Skeletal muscle tissue (tissue), 4 donors: ENCODE data around the gene CALHM6. TPM values are rescaled to one million over a fixed set of nuclear protein-coding genes. Genes with fewer than 3 reads are reported as not detected.
"Not testable (repeated sequence)": the region's sequence is repeated elsewhere in the genome, so short reads cannot be mapped to it uniquely, and the experiment has no call there.

Source experiments
- H3K27ac ChIP-seq: one replicate; pipeline ENCODE4 v1.7.0; 2013; ENCODE audit warnings: mild to moderate bottlenecking, low read depth, low read length, inconsistent platforms
- H3K27me3 ChIP-seq, 3 donors: one replicate each; pipeline ENCODE4 v1.7.0; 2013; ENCODE audit warnings: low read length in 3 of 3; ENCODE audit not compliant: control insufficient read depth in 3 of 3, insufficient read depth in 3 of 3
- H3K36me3 ChIP-seq, 3 donors: one replicate each; pipeline ENCODE4 v1.7.0; 2013; ENCODE audit warnings: low read length in 3 of 3; ENCODE audit not compliant: control insufficient read depth in 3 of 3, insufficient read depth in 3 of 3
- H3K4me1 ChIP-seq, 3 donors: one replicate each; pipeline ENCODE4 v1.7.0; 2013; ENCODE audit warnings: low read length in 3 of 3, mild to moderate bottlenecking in 3 of 3; ENCODE audit not compliant: control insufficient read depth in 3 of 3, insufficient read depth in 3 of 3
- H3K4me3 ChIP-seq, 3 donors: one replicate each; pipeline ENCODE4 v1.7.0; 2013; ENCODE audit warnings: low read length in 3 of 3
- H3K9ac ChIP-seq, 3 donors: one replicate each; pipeline ENCODE4 v1.7.0; 2013; ENCODE audit warnings: low read length in 3 of 3, mild to moderate bottlenecking in 3 of 3, moderate library complexity in 2 of 3, low read depth in 1 of 3
- H3K9me3 ChIP-seq, 3 donors: one replicate each; pipeline ENCODE4 v1.7.0; 2013; ENCODE audit warnings: low read length in 3 of 3; ENCODE audit not compliant: control insufficient read depth in 3 of 3
- total RNA-seq: library from RNA; depleted of rRNA; stranded (reverse); fragments of >200 nt; gene quantifications from one replicate; pipeline ENCODE4 v1.2.3, GENCODE V29; 2014
- donor health status: Osteomylitis.

Gene CALHM6
- total RNA-seq, 1 donor from 2014 or later: 8.9 TPM

DNA sequence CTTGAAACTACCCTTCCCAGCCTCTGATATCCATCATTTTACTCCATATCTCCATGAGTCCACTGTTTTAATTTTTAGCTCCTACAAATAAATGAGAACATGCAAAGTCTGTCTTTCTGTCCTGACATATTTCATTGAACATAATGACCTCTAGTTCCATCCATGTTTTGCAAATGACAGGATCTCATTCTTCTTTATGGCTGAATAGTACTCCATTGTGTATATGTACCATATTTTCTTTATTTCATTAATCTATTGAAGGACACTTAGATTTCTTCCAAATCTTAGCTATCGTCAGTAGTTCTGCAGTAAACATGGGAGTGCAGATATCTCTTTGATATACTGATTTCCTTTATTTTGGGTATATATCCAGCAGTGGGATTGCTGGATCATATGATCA, 34.0 kb downstream of the CALHM6 start:
- H3K9ac ChIP-seq, H3K27me3 ChIP-seq, H3K4me3 ChIP-seq, H3K9me3 ChIP-seq, H3K36me3 ChIP-seq, H3K27ac ChIP-seq, H3K4me1 ChIP-seq: not testable (repeated sequence)

DNA sequence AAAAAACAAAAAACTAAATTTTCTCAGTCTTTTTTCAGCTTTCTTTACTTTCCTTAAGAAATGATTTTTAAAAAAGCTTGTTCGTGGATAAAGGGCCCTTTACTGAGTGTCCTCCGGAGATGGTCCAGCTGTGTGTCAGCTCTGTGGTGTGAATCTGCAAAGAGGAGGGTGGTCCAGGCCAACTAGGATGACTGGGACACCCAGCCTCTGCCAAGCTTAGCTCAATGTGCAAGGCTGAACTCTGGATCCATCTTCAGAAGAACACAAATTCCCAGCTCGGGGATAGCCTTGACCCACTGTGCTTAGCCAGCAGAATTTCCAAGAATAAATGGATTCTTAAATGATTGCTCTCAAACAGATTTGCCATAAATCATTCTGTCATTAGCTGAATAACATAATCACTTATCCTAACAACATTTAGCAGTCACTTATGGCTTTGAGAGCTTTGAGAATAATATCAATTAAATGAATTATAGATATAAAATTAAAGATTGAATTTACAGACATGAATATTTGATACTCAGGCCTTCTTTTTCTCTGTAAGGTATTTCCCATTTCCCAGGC, 36.0 kb downstream of the CALHM6 start:
- Histone ChIP-seq H3K36me3 (no peaks in the 10 kb centered on the region), H3K9me3 (no peaks in the 10 kb centered on the region), H3K27me3 (peaks cover 0 to 3% (median 0%) of the 10 kb centered on the region in 3 donors), H3K27ac (no peak overlapping the region), H3K4me3 (no peak overlapping the region), H3K9ac (no peak overlapping the region), H3K4me1 (no peaks in the 10 kb centered on the region)

DNA sequence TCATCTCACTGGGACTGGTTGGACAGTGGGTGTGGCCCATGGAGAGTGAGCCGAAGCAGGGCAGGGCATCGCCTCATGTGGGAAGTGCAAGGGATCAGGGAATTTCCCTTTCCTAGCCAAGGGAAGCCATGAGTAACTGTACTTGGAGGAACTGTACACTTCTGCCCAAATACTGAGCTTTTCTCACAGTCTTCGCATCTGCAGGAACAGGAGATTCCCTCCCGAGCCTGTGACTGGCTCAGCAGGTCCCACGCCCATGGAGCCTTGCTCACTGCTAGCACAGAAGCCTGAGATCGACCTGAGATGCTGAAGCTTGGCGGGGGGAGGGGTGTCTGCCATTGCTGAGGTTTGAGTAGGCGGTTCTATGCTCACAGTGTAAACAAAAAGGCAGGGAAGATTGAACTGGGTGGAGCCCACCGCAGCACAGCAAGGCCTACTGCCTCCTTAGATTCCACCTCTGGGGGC, 39.8 kb downstream of the CALHM6 start:
- no peaks in the 10 kb centered on the region for H3K9me3 ChIP-seq
- no peaks in the 10 kb centered on the region for H3K4me1 ChIP-seq
- H3K27ac ChIP-seq: no peak overlapping the region
- H3K4me3 ChIP-seq: no peak overlapping the region
- no peak overlapping the region for H3K9ac ChIP-seq
- no peaks in the 10 kb centered on the region for H3K36me3 ChIP-seq
- peaks cover 0 to 3% (median 0%) of the 10 kb centered on the region in 3 donors for H3K27me3 ChIP-seq

DNA sequence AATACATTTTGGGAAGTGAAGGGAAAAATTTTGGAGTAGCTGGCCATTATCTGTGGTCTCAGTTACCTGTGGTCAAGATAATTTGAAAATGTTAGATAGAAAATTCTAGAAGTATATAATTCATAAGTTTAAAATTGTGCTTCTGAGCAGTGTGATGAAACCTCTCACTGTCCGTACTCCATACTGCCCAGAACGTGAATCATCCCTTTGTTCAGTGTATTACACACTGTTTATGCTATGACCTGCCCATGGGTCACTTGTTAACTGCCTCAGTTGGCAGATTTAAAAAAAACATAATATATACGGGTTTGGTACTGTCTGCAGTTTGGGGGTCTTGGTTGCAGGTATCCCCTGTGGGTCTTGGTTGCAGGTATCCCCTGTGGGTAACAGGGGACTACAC, 46.1 kb downstream of the CALHM6 start:
- H3K27ac ChIP-seq: no peak overlapping the region
- H3K4me1 ChIP-seq: peaks cover 0 to 5% (median 2%) of the 10 kb centered on the region in 3 donors
- H3K36me3 ChIP-seq: no peaks in the 10 kb centered on the region
- no peak overlapping the region for H3K4me3 ChIP-seq
- no peaks in the 10 kb centered on the region for H3K9me3 ChIP-seq
- H3K9ac ChIP-seq: no peak overlapping the region
- no peaks in the 10 kb centered on the region for H3K27me3 ChIP-seq

DNA sequence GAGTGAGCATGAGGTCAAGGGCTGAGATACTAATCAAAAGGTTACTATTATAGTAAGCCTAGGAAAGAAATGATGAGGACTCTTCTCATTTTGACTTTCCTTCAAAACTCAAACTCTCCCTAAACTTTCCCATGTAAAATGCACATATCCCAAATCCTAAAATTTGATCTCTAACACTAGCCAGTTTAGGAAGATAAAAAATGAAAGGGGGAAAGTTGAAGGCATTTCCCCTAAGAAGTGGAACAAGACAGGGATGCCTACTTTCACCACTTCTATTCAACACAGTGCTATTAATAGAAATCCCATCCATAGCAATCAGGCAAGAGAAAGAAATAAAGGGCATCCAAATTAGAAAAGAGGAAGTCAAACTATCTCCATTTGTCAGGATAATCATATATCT, 47.4 kb downstream of the CALHM6 start:
- H3K27me3 ChIP-seq: no peaks in the 10 kb centered on the region
- no peak overlapping the region for H3K9ac ChIP-seq
- no peak overlapping the region for H3K27ac ChIP-seq
- no peak overlapping the region for H3K4me3 ChIP-seq
- no peaks in the 10 kb centered on the region for H3K36me3 ChIP-seq
- peaks cover 0 to 5% (median 2%) of the 10 kb centered on the region in 3 donors for H3K4me1 ChIP-seq
- no peaks in the 10 kb centered on the region for H3K9me3 ChIP-seq

DNA sequence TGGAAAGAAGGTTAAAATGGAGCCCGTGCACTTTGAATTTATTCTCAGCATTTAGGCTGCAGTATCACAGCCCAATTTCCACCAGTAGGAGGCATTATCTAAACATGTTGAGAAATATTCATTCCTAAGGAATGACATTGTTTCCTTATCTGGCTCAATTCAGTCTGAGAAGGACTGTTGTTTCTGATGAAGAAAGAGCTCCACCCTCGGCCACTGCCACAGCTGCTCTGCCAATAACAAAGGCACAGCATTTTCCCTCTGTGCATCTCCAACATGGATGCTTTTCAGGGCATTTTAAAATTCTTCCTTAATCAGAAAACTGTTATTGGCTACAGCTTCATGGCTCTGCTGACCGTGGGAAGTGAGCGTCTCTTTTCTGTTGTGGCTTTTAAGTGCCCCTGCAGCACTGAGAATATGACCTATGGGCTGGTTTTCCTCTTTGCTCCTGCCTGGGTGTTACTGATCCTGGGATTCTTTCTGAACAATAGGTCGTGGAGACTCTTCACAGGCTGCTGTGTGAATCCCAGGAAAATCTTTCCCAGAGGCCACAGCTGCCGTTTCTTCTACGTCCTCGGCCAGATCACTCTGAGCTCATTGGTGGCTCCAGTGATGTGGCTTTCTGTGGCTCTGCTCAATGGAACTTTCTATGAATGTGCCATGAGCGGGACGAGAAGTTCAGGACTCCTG, 50.4 kb downstream of the CALHM6 start, which contains the start of gene CALHM5:
Gene CALHM5, plus strand, starts transcription at position 216 of the 687 bp plus-strand sequence. Its CDS starts 58 bp downstream, at position 274.
- H3K9me3 ChIP-seq: no peaks in the 10 kb centered on the region
- no peaks in the 10 kb centered on the region for H3K27me3 ChIP-seq
- H3K36me3 ChIP-seq: peaks cover 0 to 5% (median 3%) of the 10 kb centered on the region in 3 donors
- peak within 1 kb of the TSS; percentile 61 to 73 (median 70) for H3K4me3 ChIP-seq
- peak within 1 kb of the TSS; percentile 56 for H3K27ac ChIP-seq
- peak within 1 kb of the TSS; percentile 43 to 75 (median 75) for H3K9ac ChIP-seq
- H3K4me1 ChIP-seq: peaks cover 0 to 5% (median 2%) of the 10 kb centered on the region in 3 donors

DNA sequence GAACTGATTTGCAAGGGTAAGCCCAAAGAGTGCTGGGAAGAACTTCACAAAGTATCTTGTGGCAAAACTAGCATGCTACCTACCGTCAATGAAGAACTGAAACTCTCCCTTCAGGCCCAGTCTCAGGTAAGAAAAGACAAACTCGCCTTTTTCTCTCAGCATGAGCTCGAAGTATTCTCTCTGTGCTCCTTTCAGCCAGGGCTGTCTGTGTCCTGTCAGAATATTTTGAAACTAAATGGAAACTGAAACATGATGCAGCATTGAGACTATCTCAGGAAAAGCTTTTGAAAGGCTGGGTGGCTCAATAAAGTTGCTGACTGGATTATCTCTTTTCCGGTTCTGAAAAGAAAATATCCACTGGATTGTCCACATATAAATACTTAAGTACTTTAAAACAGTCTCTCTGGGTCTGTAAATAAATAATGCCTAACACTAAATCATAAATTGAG, 51.0 kb downstream of the CALHM6 start:
- peaks cover 0 to 5% (median 2%) of the 10 kb centered on the region in 3 donors for H3K4me1 ChIP-seq

DNA sequence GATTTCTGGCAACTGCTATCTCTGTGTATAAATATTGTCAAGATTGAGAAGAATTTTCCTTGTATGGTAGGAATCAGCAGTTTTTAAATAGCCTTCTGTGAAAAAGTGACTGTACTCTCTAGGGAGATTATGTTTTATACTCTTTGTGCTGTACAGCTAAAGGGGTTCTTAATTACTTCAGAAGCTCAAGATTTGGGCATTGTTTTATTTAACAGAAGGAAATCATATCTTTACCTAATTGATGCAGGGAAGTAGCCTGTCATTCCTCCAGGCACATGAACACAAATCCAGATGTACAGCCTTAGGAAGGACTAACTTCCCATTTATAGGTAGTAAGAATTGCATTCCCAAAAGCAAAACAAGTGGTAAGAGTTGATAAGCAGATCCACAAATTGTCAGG, 51.6 kb downstream of the CALHM6 start:
- H3K4me1 ChIP-seq: peaks cover 0 to 5% (median 2%) of the 10 kb centered on the region in 3 donors
- H3K27me3 ChIP-seq: no peaks in the 10 kb centered on the region
- peak overlapping the region; percentile 30 to 73 (median 61) for H3K4me3 ChIP-seq
- H3K9ac ChIP-seq: peak overlapping the region in 2 of 3 donors; percentile 43 to 75
- H3K36me3 ChIP-seq: peaks cover 0 to 5% (median 3%) of the 10 kb centered on the region in 3 donors
- no peak overlapping the region for H3K27ac ChIP-seq
- H3K9me3 ChIP-seq: no peaks in the 10 kb centered on the region

More for the DNA sequence above, 51.0 kb downstream of the CALHM6 start:
- Histone ChIP-seq H3K27ac (peak overlapping the region; percentile 56), H3K9ac (peak overlapping the region; percentile 43 to 75 (median 75)), H3K36me3 (peaks cover 0 to 5% (median 3%) of the 10 kb centered on the region in 3 donors), H3K9me3 (no peaks in the 10 kb centered on the region), H3K27me3 (no peaks in the 10 kb centered on the region), H3K4me3 (peak overlapping the region; percentile 61 to 73 (median 70))
